HL-60 (cell line): ENCODE results near the gene MET.
"Not testable (repeated sequence)": the region's sequence is repeated elsewhere in the genome, so short reads cannot be mapped to it uniquely, and the experiment has no call there.

Experiments
- DNase-seq, 2 experiments: peaks; one replicate each; pipeline ENCODE4 v3.0.0-alpha.2; 2010 to 2020; ENCODE audit warnings: low read depth in 1 of 2, low spot score in 1 of 2
- H3K27ac ChIP-seq: fragments of 250-450 bp; sonication (Bioruptor Pico); replicated peaks from 2 replicates; pipeline ENCODE4 v1.5.1; 2020; ENCODE audit warnings: mild to moderate bottlenecking, moderate library complexity
- H3K27me3 ChIP-seq: fragments of 250-450 bp; sonication (Bioruptor Pico); 2 replicates; pipeline ENCODE4 v1.5.1; 2021; ENCODE audit warnings: mild to moderate bottlenecking, moderate library complexity; ENCODE audit not compliant: insufficient read depth, poor library complexity, severe bottlenecking
- H3K4me3 ChIP-seq: replicated peaks from 2 replicates; pipeline ENCODE4 v1.5.1; 2011; ENCODE audit warnings: mild to moderate bottlenecking, control low read depth, low read length; ENCODE audit not compliant: insufficient read depth
- GABPA ChIP-seq: IDR thresholded peaks from 2 replicates; pipeline ENCODE4 v1.6.1; 2012; ENCODE audit warnings: low read depth
- POLR2AphosphoS5 ChIP-seq: IDR thresholded peaks from 2 replicates; pipeline ENCODE4 v1.6.1; 2012; ENCODE audit warnings: low read depth
- SPI1 ChIP-seq: IDR thresholded peaks from 2 replicates; pipeline ENCODE4 v1.6.1; 2012; ENCODE audit warnings: low read depth, mild to moderate bottlenecking, borderline replicate concordance
- TF ChIP-seq, protein P1 (sequence below): IDR thresholded peaks from one replicate; pipeline ENCODE4 v1.5.1; 2011; ENCODE audit warnings: low read length, control low read depth, inconsistent platforms; ENCODE audit not compliant: insufficient read depth
- TF ChIP-seq, protein P2 (sequence below): IDR thresholded peaks from 2 replicates; pipeline ENCODE4 v1.6.1; 2012; ENCODE audit warnings: low read depth; ENCODE audit not compliant: insufficient replicate concordance

Gene MET

GRCh38 chr7:116641551-116642153 lies 30.3 kb upstream of the MET start:
- Histone ChIP-seq H3K4me3 (no peak overlapping the region), H3K27me3 (no peaks in the 10 kb centered on the region), H3K27ac (no peak overlapping the region)
- TF ChIP-seq, protein P1, sequence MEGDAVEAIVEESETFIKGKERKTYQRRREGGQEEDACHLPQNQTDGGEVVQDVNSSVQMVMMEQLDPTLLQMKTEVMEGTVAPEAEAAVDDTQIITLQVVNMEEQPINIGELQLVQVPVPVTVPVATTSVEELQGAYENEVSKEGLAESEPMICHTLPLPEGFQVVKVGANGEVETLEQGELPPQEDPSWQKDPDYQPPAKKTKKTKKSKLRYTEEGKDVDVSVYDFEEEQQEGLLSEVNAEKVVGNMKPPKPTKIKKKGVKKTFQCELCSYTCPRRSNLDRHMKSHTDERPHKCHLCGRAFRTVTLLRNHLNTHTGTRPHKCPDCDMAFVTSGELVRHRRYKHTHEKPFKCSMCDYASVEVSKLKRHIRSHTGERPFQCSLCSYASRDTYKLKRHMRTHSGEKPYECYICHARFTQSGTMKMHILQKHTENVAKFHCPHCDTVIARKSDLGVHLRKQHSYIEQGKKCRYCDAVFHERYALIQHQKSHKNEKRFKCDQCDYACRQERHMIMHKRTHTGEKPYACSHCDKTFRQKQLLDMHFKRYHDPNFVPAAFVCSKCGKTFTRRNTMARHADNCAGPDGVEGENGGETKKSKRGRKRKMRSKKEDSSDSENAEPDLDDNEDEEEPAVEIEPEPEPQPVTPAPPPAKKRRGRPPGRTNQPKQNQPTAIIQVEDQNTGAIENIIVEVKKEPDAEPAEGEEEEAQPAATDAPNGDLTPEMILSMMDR, result no peak
- no peak for TF ChIP-seq POLR2AphosphoS5
- TF ChIP-seq, protein P2, sequence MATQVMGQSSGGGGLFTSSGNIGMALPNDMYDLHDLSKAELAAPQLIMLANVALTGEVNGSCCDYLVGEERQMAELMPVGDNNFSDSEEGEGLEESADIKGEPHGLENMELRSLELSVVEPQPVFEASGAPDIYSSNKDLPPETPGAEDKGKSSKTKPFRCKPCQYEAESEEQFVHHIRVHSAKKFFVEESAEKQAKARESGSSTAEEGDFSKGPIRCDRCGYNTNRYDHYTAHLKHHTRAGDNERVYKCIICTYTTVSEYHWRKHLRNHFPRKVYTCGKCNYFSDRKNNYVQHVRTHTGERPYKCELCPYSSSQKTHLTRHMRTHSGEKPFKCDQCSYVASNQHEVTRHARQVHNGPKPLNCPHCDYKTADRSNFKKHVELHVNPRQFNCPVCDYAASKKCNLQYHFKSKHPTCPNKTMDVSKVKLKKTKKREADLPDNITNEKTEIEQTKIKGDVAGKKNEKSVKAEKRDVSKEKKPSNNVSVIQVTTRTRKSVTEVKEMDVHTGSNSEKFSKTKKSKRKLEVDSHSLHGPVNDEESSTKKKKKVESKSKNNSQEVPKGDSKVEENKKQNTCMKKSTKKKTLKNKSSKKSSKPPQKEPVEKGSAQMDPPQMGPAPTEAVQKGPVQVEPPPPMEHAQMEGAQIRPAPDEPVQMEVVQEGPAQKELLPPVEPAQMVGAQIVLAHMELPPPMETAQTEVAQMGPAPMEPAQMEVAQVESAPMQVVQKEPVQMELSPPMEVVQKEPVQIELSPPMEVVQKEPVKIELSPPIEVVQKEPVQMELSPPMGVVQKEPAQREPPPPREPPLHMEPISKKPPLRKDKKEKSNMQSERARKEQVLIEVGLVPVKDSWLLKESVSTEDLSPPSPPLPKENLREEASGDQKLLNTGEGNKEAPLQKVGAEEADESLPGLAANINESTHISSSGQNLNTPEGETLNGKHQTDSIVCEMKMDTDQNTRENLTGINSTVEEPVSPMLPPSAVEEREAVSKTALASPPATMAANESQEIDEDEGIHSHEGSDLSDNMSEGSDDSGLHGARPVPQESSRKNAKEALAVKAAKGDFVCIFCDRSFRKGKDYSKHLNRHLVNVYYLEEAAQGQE, result no peak
- no peak for TF ChIP-seq GABPA
- no peak for TF ChIP-seq SPI1
- no peak for DNase-seq

- H3K27me3 ChIP-seq, H3K4me3 ChIP-seq, H3K27ac ChIP-seq, DNase-seq: not testable (repeated sequence)
These were observed 28.8 kb upstream of the MET start for GRCh38 chr7:116643148-116643547.

GRCh38 chr7:116644628-116645027 lies 27.4 kb upstream of the MET start:
- Histone ChIP-seq H3K27me3 (no peaks in the 10 kb centered on the region), H3K4me3 (no peak overlapping the region), H3K27ac (no peak overlapping the region)
- no peak for DNase-seq
- TF ChIP-seq, protein P1, result no peak
- TF ChIP-seq SPI1 (no peak), GABPA (no peak), POLR2AphosphoS5 (no peak)
- TF ChIP-seq, protein P2, result no peak

GRCh38 chr7:116647290-116647689 lies 24.7 kb upstream of the MET start:
- Histone ChIP-seq H3K4me3 (no peak overlapping the region), H3K27me3 (no peaks in the 10 kb centered on the region), H3K27ac (no peak overlapping the region)
- TF ChIP-seq SPI1, result no peak
- TF ChIP-seq GABPA, result no peak
- TF ChIP-seq, protein P1, result no peak
- TF ChIP-seq POLR2AphosphoS5, result no peak
- TF ChIP-seq, protein P2, result no peak
- DNase-seq, result no peak
